HFFc6 (cell line): ENCODE data around the gene ERO1B. TPM values are rescaled to one million over a fixed set of nuclear protein-coding genes. Genes with fewer than 3 reads are reported as not detected.

ENCODE experiments used
- DNase-seq: peaks from one replicate; pipeline ENCODE4 v3.0.0-alpha.2; 2018
- H3K27ac Mint-ChIP-seq: 2 replicates; pipeline ENCODE4 v1.8.0; 2020; ENCODE audit warnings: mild to moderate bottlenecking, mixed read lengths
- H3K27me3 Mint-ChIP-seq: 2 replicates; pipeline ENCODE4 v1.8.0; 2021; ENCODE audit warnings: mild to moderate bottlenecking, moderate library complexity, mixed read lengths; ENCODE audit not compliant: insufficient read depth
- H3K36me3 Mint-ChIP-seq: 2 replicates; pipeline ENCODE4 v1.8.0; 2021; ENCODE audit warnings: low read depth, mixed read lengths
- H3K4me1 Mint-ChIP-seq: 2 replicates; pipeline ENCODE4 v1.8.0; 2020; ENCODE audit warnings: low read depth, mixed read lengths
- H3K4me3 Mint-ChIP-seq: 2 replicates; pipeline ENCODE4 v1.8.0; 2020; ENCODE audit warnings: mild to moderate bottlenecking, moderate library complexity, mixed read lengths
- H3K9me3 Mint-ChIP-seq: 2 replicates; pipeline ENCODE4 v1.8.0; 2020; ENCODE audit warnings: mild to moderate bottlenecking, mixed read lengths
- total RNA-seq, 6 experiments: library from RNA; stranded (reverse); fragmentation: NEBNext Ultra II Directional; extraction: Animal tissue kit (Norgen Biotek cat#: 25700); gene quantifications; 2 replicates in 1 of 6; 3 replicates in 5 of 6; pipeline ENCODE4 v1.2.3, GENCODE V29; 2021
- TF ChIP-seq, protein P1 (sequence below): fragments of 200-600 bp; sonication (generic); IDR thresholded peaks from 2 replicates; pipeline ENCODE4 v1.5.0; 2021; ENCODE audit warnings: antibody characterized with exemption, mild to moderate bottlenecking

Gene ERO1B
- total RNA-seq, 6 experiments from 2014 or later = 1.5 to 2.3 (median 2.0) TPM

GRCh38 chr1:236307435-236307834, 25.7 kb upstream of the ERO1B start:
- no peaks in the 10 kb centered on the region for H3K9me3 Mint-ChIP-seq
- no peak overlapping the region for H3K4me3 Mint-ChIP-seq
- TF ChIP-seq, protein P1, sequence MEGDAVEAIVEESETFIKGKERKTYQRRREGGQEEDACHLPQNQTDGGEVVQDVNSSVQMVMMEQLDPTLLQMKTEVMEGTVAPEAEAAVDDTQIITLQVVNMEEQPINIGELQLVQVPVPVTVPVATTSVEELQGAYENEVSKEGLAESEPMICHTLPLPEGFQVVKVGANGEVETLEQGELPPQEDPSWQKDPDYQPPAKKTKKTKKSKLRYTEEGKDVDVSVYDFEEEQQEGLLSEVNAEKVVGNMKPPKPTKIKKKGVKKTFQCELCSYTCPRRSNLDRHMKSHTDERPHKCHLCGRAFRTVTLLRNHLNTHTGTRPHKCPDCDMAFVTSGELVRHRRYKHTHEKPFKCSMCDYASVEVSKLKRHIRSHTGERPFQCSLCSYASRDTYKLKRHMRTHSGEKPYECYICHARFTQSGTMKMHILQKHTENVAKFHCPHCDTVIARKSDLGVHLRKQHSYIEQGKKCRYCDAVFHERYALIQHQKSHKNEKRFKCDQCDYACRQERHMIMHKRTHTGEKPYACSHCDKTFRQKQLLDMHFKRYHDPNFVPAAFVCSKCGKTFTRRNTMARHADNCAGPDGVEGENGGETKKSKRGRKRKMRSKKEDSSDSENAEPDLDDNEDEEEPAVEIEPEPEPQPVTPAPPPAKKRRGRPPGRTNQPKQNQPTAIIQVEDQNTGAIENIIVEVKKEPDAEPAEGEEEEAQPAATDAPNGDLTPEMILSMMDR = no peak
- no peaks in the 10 kb centered on the region for H3K4me1 Mint-ChIP-seq
- no peak for DNase-seq
- no peaks in the 10 kb centered on the region for H3K36me3 Mint-ChIP-seq
- H3K27me3 Mint-ChIP-seq = no peaks in the 10 kb centered on the region
- H3K27ac Mint-ChIP-seq = no peak overlapping the region

GRCh38 chr1:236304682-236305081, 22.9 kb upstream of the ERO1B start:
- Mint-ChIP-seq H3K9me3 (no peaks in the 10 kb centered on the region), H3K27me3 (peaks cover 9% of the 10 kb centered on the region), H3K4me3 (no peak overlapping the region), H3K36me3 (no peaks in the 10 kb centered on the region), H3K4me1 (no peaks in the 10 kb centered on the region), H3K27ac (no peak overlapping the region)
- no peak for DNase-seq
- TF ChIP-seq, protein P1 = no peak

GRCh38 chr1:236303675-236304074, 21.9 kb upstream of the ERO1B start:
- TF ChIP-seq, protein P1 = no peak
- H3K9me3 Mint-ChIP-seq = no peaks in the 10 kb centered on the region
- no peak overlapping the region for H3K27ac Mint-ChIP-seq
- DNase-seq = no peak
- H3K27me3 Mint-ChIP-seq = peaks cover 9% of the 10 kb centered on the region
- H3K4me1 Mint-ChIP-seq = no peaks in the 10 kb centered on the region
- H3K4me3 Mint-ChIP-seq = no peak overlapping the region
- H3K36me3 Mint-ChIP-seq = no peaks in the 10 kb centered on the region

DNA sequence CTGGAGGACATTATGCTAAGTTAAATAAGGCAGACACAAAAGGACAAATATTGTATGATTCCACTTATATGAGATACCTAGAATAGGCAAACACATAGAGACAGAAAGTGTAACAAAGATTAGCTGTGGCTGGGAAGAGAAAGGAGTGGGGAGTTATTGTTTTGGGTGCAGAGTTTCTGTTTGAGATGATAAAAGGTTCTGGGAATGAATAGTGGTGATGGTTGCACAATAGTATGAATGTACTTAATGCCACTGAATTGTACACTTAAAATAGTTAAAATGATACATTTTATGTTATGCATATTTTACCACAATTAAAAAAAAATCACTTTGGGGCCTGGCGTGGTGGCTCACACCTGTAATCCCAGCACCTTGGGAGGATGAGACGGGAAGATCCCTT, 21.2 kb upstream of the ERO1B start:
- TF ChIP-seq, protein P1 = no peak
- Mint-ChIP-seq H3K9me3 (no peaks in the 10 kb centered on the region), H3K36me3 (no peaks in the 10 kb centered on the region), H3K27ac (no peak overlapping the region), H3K27me3 (peaks cover 9% of the 10 kb centered on the region), H3K4me1 (no peaks in the 10 kb centered on the region), H3K4me3 (no peak overlapping the region)
- no peak for DNase-seq

DNA sequence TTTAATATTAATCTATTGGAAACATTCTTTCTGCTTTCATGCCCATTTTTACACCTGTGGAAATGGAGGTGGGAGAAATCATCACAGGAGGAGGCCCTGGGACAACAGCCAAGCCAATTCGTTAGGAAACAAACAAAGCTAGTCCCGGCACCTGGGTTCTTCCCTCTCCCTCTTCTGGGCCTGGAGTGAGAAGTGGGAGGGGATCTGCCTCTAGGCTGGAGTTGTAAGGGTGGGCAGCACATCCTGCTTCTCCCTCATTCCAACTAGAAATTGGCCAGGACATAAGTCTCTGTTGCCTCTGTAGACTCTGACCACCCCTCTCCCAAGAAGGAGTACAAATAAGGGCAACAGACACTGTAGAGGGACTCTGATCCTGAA, 20.2 kb upstream of the ERO1B start:
- Mint-ChIP-seq H3K27ac (no peak overlapping the region), H3K27me3 (peaks cover 9% of the 10 kb centered on the region), H3K9me3 (no peaks in the 10 kb centered on the region), H3K36me3 (no peaks in the 10 kb centered on the region), H3K4me3 (no peak overlapping the region), H3K4me1 (no peaks in the 10 kb centered on the region)
- TF ChIP-seq, protein P1 = no peak
- DNase-seq = no peak
